GM04503 (cell line): ENCODE results near the gene GPR55.
"Not testable (repeated sequence)": the region's sequence is repeated elsewhere in the genome, so short reads cannot be mapped to it uniquely, and the experiment has no call there.

Source experiments
- DNase-seq: peaks from one replicate; pipeline ENCODE4 v3.0.0-alpha.2; 2012; ENCODE audit warnings: low read depth

GPR55 gene

DNA sequence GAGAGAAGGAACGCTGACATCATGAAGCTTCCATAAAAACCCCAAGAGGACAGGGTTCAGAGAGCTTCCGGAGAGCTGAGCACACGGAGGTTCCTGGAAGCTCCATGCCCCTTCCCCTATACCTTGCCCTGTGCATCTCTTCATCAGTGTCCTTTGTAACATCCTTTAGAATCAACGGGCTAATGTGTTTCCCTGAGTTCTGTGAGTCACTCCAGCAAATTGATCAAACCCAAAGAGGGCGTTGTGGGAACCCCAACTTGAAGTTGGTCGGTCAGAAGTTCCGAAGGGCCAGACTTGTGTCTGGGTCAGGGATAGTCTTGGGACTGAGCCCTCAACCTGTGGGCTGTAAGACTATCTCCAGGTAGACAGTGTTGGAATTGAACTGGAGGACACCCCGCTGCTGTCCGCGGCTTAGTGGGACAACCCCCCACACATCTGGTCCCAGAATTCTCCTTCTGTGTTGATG lies 25.9 kb upstream of the GPR55 start:
- DNase-seq: no peak

DNA sequence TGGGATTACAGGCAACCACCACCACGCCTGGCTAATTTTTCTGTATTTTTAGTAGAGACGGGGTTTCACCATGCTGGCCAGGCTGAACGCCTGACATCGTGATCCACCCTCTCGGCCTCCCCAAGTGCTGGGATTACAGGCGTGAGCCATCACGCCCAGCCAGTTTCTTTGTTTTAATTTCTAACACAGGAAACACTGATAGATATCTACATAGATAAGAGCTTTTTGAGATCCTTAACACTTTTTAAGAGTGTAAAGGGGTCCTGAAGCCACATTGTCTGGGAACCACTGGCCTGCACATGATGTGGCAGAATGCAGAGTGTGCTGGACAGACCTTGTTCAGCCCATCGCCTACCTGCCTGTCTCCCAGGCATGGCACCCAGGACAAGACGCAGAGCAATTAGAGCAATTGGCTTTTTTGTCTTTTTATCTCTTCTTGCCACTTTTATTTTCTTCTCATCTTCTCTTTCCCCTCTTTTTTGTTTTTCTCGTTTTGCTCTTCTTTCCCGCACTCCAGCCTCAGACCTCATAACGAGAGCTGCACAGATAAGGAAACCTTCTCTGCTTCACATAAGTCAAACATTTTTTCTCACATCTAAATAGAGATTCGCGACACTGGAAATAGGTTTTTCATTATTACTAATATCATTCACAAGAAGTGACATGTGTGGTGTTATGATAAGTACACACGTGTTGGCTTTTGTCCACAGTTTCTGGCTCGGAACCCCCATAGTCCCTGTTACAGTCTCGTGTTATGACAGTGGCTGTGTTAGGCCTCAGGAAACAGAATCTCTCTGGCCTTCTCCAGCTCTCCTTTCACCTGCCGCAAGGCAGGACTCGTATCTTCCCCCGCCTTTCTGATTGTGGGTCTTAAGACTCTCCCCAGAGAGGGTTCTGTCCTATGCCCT lies 25.2 kb upstream of the GPR55 start:
- DNase-seq: no peak

DNA sequence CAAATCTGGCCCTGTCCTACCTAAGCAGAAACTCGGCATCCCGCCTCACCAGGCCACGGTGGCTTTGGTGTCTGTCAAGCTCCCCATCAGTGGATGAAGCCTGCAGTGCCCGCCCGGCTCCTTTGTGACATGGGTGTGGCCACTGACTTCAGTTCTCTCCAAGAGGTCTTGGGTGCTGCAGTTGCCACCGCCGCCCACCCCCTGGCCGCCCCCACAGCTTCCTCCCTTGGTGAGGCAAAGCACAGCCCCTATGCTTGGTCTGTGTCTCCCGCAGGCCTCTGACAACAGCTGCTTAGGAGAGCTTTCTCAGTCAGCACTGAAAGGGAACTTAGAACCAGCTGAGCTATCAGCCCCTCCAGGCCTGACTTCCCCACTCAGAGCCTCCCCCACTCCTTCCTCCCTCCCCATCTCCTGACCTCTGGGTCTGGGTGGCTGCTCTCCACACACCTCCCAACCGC lies 22.9 kb upstream of the GPR55 start:
- no peak for DNase-seq

DNA sequence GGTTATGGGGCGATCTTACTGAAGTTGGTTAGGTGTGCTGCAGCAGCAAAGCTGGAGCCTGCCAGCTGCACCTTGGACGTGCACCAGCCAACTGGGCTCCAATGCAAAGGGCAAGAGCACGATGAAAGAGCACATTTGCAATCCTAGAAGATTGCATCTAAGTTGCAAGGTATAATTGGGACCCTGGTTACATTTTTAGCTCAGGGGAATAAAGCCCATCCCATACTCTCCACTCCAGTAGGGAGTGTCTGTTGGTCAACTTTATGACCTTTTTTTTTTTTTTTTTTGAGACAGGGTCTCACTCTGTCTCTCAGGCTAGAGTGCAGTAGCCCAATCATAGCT lies 22.2 kb upstream of the GPR55 start:
- no peak for DNase-seq

DNA sequence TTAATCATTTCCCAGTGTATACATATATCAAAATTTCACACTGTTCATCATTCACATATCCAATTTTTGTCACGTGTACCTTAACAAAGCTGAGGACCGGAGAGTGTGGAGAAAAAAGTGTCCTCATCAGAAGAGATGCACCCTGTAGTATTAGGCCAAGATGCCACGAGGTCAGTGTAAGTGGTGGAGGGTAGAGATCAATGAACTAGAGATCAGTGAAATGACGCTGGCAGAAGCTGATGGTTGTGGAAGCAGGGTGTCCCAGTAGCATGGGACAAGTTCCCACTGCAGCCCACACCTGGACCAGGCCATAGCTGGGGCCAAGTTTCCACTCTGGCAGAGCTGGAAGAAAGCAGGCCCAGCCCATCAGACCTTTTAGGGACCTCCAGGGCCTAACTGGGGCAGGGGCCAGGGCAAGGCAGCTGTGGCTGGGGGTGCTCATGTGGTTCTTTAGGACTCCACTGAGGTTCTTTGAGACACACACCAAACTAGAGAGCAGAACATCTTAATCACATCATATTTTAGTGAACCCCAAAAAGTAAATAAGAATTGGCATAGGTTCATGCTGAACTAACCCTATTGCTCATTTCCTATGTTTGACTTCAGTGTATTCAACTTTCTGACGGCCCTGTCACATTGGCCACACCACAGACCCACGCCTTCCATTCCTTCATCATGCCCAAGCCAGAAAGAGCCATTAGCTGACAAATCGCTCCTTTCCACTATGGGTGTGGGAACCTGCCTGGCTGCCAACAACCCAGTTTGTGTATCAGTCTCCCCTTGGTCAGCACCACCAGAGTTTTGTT lies 21.6 kb upstream of the GPR55 start:
- DNase-seq: no peak

DNA sequence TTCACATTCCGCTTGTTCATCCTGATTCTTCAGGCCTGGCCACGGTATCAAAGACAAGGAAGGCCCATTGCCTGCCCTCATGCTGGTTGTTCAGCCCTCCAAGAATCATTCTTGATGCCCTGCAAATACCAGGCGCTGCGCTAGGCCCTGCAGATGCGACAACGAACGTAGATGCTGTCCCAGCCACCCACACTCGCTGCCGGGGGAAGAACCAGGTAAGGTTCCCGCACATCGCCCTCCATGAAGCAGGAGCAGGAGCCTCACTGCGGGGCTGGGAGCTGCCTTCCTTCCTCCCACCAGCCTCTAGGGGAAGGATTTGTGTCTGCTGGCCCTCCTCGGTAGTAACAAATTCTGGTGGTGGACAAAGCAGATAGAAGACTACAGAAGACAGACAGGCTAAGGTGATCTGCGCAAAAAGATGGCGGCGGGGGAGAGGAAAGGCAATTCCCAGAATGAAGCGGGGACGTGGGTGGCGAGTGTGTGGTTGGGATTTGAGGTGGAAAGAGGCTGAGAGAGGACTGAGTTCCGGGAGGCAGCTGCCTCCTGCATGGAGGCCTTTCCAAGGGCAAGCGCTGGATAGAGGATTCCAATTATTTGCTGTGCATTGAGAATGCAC lies 19.8 kb upstream of the GPR55 start:
- no peak for DNase-seq

DNA sequence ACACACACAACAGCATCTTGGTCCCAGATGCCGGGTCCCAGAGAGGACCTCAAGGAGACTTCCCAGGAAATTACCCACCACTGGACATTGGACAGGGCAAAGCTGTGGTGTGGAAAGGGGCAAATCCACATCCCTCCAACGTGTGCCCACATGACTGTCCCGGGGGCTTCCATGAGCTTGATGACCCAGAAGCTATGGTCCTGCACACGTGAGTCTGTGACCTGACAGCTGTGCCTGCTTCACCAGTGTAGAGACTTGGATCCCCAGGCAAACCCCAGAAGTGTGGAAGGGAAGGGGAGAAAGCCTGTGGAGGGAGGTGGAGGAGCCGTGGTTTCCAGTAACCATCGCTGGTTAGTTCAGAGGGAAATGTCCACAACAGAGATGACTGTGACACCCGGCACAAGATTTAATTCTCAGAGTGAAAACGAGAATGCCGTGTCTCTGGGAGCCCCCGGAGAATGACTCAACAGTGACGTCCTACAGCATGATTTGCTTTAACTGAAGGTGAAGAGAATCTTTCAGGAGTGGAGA lies 19.1 kb upstream of the GPR55 start:
- no peak for DNase-seq

DNA sequence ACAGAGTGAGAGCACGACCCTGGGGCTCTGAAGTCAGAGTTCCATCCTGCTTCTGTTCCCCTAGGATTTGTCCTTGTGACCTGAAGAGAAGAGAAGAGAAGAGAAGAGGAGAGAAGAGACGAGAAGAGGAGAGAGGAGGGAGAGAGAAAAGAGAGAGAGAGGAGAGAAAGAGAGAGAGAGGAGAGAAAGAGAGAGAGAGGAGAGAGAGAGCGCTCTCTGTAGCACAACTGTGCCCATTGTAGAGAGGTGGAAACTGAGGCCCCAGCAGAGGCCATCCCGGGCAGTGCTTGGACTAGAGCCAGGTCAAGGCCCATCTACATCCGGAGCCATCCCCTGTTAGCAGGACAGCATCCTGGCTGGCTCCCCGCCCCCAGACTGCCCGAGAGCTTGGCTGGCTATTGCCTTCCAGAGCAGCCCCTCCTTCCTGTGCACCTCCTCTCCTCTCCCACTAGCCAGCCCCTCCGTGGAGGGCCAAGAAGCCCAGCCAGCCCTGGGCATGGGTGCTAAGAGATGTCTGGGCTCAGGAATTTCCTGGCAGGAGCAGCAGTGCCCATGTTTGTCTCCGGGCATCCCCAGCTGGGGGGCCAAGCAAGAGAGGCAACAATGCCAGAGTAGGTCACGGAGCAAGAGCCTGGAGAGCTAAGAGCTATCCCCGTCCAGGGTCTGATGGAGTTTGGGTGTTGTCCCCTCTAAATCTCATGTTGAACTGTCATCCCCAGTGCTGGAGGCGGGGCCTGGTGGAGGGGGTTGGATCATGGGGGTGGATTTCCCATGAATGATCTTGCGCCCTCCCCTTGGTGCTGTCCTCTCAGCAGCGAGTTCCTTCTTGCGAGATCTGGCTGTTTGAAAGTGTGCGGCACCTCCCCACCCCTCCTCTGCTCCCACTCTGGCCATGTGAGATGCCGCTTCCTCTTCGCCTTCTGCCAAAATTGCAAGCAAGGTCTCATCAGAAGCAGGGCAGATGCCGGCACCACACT lies 18.2 kb upstream of the GPR55 start:
- DNase-seq: no peak

DNA sequence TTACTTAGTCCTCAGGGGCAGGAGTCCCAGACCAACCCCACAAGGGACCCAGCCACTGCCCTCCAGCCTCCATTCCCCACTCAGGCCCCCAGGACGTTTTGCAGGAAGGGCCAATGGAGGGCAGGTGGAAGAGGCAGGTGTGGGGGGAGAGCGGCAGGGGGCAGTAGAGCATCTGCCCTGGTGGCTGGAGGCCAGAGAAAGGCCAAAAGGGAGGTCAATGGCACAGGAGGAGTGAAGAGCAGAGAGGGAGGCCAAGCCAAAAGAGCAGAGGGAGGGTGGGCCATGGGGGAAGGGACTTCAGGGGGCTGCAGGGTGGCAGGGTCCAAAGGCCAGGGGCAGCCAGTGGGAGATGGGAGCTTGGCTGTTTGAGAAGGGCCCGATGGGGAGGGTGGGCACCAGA lies 17.3 kb upstream of the GPR55 start:
- DNase-seq: no peak

DNA sequence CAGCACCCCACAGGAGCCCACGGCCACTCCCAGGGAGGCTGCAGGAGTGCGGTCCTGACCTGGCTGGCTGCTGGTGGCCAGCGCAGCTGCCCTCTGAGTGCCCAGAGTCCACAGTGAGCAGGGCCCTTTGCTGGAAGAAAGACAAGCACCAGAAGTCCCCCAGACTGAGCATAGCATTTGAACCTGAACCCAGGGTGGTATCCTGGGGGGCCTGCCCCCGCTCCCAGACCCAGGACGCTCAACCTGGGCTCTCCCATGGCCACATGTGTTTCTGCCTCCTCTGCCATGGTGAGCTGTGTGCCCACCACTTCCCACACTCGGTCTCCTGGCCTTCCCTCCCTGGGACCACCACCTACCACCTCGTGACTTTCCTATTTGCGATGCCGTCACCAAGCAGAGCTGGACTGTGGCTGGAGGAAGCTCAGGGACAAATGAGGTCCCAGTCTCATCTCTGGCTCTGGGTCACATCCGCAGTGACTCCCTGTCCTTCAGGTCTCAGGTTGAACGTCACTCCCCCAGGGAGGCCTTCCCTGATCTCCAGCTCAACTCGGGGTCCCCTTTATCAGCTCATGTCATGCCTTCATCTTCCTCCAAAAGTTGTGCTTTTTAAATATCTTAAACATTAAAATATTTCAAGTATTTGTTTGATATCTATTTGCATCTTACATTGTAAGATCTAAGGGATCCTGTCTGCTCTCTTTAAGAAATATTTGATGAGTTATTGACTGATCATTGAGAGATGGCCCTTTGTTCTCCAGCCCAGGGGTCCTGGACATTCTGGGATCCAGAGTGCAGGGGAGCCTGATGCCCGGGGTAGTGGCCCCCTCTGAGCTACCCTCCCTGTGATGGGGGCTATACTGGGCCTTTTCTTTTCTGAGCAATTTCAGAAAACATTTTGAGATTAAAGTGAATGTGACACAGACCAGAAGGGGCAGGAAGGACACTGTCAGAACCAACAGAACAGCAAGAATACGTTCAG lies 16.4 kb upstream of the GPR55 start:
- DNase-seq: no peak

DNA sequence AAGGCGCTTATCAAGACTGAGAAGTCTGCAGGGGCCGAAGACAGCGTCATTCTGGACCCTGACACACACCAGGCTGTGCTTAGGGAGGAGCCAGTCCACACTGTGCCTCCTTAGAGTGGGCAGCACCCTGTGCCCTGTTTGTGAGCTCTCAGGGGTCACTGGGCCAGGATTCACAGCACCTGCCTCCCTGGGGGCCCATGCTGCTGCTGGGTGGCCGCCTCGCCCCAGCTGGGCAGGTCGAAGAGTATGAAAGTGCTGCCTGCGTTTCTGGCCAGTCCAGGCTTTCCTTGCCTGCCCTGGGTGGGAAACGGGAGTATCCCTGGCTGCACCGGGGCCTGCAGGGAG lies 15.4 kb upstream of the GPR55 start:
- DNase-seq: no peak

DNA sequence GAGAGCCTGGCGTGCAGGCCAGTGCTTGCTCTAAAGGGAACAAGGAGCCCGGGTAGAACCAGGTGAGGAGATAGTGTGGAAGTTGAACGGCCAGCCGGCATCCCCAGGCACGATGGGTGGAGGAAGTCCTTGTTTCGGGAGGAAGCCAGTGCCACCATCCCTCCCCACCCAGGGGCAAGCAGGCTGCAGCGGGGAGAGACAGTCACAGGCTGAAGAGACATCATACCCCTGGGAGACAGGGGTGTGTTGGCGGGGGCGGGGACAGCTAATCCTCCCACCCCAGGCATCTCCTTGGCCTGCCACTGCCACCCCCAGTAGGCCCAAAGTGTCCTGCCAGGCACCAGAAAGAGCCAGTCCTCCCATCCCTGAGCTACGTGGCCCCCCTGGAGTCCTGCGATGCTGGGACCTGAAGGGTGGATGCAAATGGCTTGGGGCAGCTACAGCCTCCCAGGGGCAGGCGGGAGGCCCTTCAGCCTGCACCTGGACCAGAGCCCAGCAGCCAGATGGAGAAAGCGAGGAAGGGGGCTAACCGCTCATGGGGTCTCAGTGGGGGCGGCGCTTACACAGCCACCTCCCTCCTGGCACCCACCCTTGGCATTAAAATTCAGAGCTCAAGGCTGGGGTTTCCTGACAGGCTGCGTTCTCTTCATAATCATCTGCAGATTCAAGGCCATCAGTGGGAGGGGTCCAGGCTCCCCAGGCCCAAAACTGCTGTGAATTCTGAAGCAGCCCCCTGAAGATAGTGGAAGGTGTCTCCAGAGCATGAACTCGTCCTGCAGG lies 14.8 kb upstream of the GPR55 start:
- DNase-seq: no peak

DNA sequence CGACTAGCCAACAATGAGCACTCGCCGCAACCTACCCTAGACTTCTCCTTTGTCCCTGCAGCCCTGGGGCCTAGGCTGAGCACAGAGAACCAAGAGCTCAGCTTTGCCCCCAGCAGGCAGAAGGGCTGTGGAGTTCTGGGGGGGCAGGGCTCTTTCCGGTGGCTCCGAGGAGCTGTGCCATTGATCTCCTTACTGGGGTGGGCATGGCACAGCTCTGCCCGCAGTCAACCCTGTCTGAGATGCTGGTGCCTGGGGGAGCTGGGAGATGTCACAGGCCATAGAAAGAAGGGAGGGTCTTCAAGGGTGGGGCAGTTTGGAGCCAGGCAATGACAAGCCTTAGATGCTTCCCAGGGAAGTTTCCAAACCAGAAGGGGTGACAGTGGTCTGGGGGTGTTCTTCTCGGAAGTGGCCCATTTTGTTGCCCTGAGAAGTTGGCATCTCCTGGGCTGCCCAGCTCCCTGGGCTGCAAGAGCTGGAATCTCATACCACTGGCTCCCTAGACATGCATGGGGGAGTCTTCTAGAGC lies 14.1 kb upstream of the GPR55 start:
- no peak for DNase-seq

DNA sequence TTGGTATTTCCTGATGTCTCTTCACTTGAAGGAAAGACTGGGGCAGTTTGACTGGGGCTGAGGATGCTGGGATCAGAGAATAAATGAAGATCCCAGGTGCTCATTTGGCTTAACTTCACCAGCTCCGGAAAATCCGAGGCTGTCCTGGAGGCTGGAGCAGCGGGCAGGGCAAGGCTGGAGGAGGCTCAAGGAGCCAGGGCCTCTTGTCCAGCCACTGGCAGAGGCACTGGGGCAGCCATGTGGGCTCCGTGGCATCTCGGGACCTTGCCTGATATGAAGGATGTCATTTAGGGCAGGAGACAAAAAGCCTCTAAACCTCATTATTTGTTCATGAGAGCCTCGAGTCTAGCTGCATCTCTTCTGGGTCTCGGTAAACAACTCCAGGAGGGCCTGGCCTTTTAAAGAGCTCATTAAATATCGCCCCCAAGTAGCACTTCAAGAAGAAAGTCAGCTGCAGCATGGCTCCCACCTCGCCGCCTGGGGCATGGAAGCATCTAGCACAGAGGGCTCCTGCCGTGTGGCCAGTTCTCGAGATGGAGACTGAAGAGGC lies 13.5 kb upstream of the GPR55 start:
- DNase-seq: no peak

DNA sequence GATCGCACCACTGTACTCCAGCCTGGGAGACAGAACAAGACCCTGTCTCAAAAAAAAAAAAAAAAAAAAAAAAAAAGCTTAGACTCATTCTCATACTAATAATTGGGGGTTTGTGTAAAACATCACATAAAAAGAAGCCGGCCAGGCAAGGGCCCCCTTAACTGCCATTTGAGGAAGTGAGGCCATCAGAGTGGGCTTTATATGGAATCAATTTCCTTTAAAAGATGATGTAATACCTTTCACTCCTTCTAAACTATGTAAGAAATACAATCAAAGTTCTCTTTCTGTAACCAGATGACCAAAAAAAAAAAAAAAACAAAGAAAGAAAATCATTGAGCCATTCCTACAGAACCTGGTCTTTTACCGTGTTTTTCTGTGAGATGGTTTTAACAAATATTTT lies 13.1 kb upstream of the GPR55 start:
- no peak for DNase-seq

DNA sequence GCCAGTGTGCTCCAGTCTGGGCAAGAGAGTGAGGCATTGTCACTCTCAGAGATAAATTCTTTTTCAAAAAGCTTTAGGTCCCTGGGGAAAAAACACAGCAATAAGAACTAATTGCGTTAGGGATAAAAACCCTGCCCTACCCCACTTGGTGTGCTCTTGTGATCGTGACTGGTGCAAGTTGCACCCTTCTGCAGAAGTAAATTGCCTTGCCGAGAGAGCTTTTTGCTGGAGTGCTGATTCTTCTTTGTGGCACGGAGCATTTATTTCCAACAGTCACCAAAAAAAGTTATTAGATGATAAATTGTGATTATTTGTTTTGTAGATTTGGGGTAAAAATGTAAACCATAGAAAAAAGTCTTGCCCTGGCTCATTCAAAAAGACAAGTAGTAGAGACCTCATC lies 12.3 kb upstream of the GPR55 start:
- DNase-seq: no peak

DNA sequence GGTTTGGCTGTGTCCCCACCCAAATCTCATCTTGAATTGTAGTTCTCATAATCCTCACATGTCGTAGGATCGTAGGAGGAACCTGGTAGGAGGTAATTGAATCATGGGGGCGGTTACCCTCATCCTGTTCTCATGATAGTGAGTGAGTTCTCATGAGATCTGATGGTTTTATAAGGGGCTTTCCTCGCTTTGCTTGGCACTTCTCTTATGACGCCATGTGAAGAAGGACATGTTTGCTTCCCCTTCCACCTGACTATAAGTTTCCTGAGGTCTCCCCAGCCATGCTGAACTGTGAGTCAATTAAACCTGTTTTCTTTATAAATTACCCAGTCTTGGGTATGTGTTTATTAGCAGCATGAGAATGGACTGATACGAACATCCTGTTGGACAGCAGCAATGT lies 11.2 kb upstream of the GPR55 start:
- DNase-seq: not testable (repeated sequence)

DNA sequence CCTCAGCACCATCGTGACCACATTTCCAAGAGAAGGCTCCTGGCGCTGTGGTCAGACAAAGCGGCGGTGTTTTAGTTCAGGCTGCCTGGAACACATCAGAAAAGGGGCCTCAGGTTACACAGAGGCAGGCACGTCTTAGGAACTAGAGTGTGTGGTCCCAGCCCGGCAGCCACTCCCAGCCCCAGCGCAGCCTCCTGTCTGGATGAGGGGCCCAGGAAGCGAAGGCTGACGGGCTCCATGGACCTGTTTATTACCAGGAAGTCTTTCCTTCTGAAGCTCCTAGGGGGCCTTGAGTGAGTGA lies 10.0 kb upstream of the GPR55 start:
- no peak for DNase-seq
